HUDEP-2 (cell line): ENCODE results near the gene GPR158.

Experiments
- DNase-seq, 76 experiments: peaks; one replicate each; lab custom pipeline; 2025; ENCODE audit not compliant: unreplicated experiment in 76 of 76; lab: John Stamatoyannopoulos, UW

Gene GPR158

GRCh38 chr10:25206693-25207414 is 32.1 kb downstream of the GPR158 start:
- DNase-seq: no peak

GRCh38 chr10:25209618-25210017 is 34.8 kb downstream of the GPR158 start:
- no peak for DNase-seq

GRCh38 chr10:25210265-25210664 is 35.5 kb downstream of the GPR158 start:
- no peak for DNase-seq

- no peak for DNase-seq
Measured at GRCh38 chr10:25220156-25220555, 45.4 kb downstream of the GPR158 start.

GRCh38 chr10:25222085-25222660 is 47.4 kb downstream of the GPR158 start:
- no peak for DNase-seq

GRCh38 chr10:25226775-25227682 is 52.2 kb downstream of the GPR158 start:
- DNase-seq: peak in 15 of 76 experiments; percentile 1 to 21 (median 5)

GRCh38 chr10:25231751-25232150 is 57.0 kb downstream of the GPR158 start:
- DNase-seq: no peak

GRCh38 chr10:25232204-25232603 is 57.4 kb downstream of the GPR158 start:
- DNase-seq: no peak

- no peak for DNase-seq
Measured at GRCh38 chr10:25245165-25245564, 70.4 kb downstream of the GPR158 start.

- DNase-seq: no peak
Measured at GRCh38 chr10:25257646-25258045, 82.8 kb downstream of the GPR158 start.

- DNase-seq: no peak
Measured at GRCh38 chr10:25261110-25261509, 86.3 kb downstream of the GPR158 start.

- no peak for DNase-seq
Measured at GRCh38 chr10:25261558-25261957, 86.8 kb downstream of the GPR158 start.

GRCh38 chr10:25263931-25264330 is 89.1 kb downstream of the GPR158 start:
- DNase-seq: no peak

GRCh38 chr10:25278180-25278579 is 103.4 kb downstream of the GPR158 start:
- DNase-seq: no peak

GRCh38 chr10:25280076-25280475 is 105.3 kb downstream of the GPR158 start:
- no peak for DNase-seq

- no peak for DNase-seq
Measured at GRCh38 chr10:25280573-25280972, 105.8 kb downstream of the GPR158 start.

- no peak for DNase-seq
Measured at GRCh38 chr10:25285809-25286208, 111.0 kb downstream of the GPR158 start.

GRCh38 chr10:25288181-25288580 is 113.4 kb downstream of the GPR158 start:
- DNase-seq: no peak

- DNase-seq: no peak
Measured at GRCh38 chr10:25294032-25294926, 119.5 kb downstream of the GPR158 start.

- DNase-seq: no peak
Measured at GRCh38 chr10:25296324-25296723, 121.5 kb downstream of the GPR158 start.
